Measurements from ENCODE around the gene SLC37A1.

The SLC37A1 gene

GRCh38 chr21:42597487-42598158 is 84.0 kb downstream of the SLC37A1 start:
- H3K36me3 ChIP-seq (ENCODE audit: control insufficient read depth, insufficient read depth, low read length), result no peaks in the 10 kb centered on the region
- DNase-seq (ENCODE audit: extremely low read depth, insufficient read length), result no peak
- no peaks in the 10 kb centered on the region for H3K27me3 ChIP-seq (replicated peaks; ENCODE audit: control insufficient read depth, insufficient read depth, low read length)
- H3K4me3 ChIP-seq (replicated peaks; ENCODE audit: low read depth, low read length), result no peak overlapping the region
- no peak for TF ChIP-seq CTCF (IDR thresholded peaks at IDR 0.05; ENCODE audit: insufficient read depth, low read length, poor library complexity, severe bottlenecking)

- H3K4me3 ChIP-seq (replicated peaks; ENCODE audit: low read depth, low read length), result no peak overlapping the region
- no peak for DNase-seq (ENCODE audit: extremely low read depth, insufficient read length)
- TF ChIP-seq CTCF (IDR thresholded peaks at IDR 0.05; ENCODE audit: insufficient read depth, low read length, poor library complexity, severe bottlenecking), result no peak
- no peaks in the 10 kb centered on the region for H3K36me3 ChIP-seq (ENCODE audit: control insufficient read depth, insufficient read depth, low read length)
- H3K27me3 ChIP-seq (replicated peaks; ENCODE audit: control insufficient read depth, insufficient read depth, low read length), result no peaks in the 10 kb centered on the region
Observed at GRCh38 chr21:42598159-42598735, 84.6 kb downstream of the SLC37A1 start.

- Histone ChIP-seq H3K27me3 (replicated peaks; ENCODE audit: control insufficient read depth, insufficient read depth, low read length) (no peaks in the 10 kb centered on the region), H3K36me3 (ENCODE audit: control insufficient read depth, insufficient read depth, low read length) (no peaks in the 10 kb centered on the region), H3K4me3 (replicated peaks; ENCODE audit: low read depth, low read length) (no peak overlapping the region)
- TF ChIP-seq CTCF (IDR thresholded peaks at IDR 0.05; ENCODE audit: insufficient read depth, low read length, poor library complexity, severe bottlenecking), result no peak
- DNase-seq (ENCODE audit: extremely low read depth, insufficient read length), result no peak
Observed at GRCh38 chr21:42599486-42599885, 85.8 kb downstream of the SLC37A1 start.

- no peak overlapping the region for H3K4me3 ChIP-seq (replicated peaks; ENCODE audit: low read depth, low read length)
- TF ChIP-seq CTCF (IDR thresholded peaks at IDR 0.05; ENCODE audit: insufficient read depth, low read length, poor library complexity, severe bottlenecking), result no peak
- DNase-seq (ENCODE audit: extremely low read depth, insufficient read length), result no peak
- no peaks in the 10 kb centered on the region for H3K27me3 ChIP-seq (replicated peaks; ENCODE audit: control insufficient read depth, insufficient read depth, low read length)
- no peaks in the 10 kb centered on the region for H3K36me3 ChIP-seq (ENCODE audit: control insufficient read depth, insufficient read depth, low read length)
Observed at GRCh38 chr21:42599962-42600361, 86.3 kb downstream of the SLC37A1 start.

GRCh38 chr21:42601656-42602055 is 88.0 kb downstream of the SLC37A1 start:
- no peak for TF ChIP-seq CTCF (IDR thresholded peaks at IDR 0.05; ENCODE audit: insufficient read depth, low read length, poor library complexity, severe bottlenecking)
- DNase-seq (ENCODE audit: extremely low read depth, insufficient read length), result no peak
- Histone ChIP-seq H3K4me3 (replicated peaks; ENCODE audit: low read depth, low read length) (no peak overlapping the region), H3K27me3 (replicated peaks; ENCODE audit: control insufficient read depth, insufficient read depth, low read length) (no peaks in the 10 kb centered on the region), H3K36me3 (ENCODE audit: control insufficient read depth, insufficient read depth, low read length) (no peaks in the 10 kb centered on the region)

All from GM06990 (cell line).